Adipocyte (in vitro differentiated cells): ENCODE data around the gene CD44.
A peak's percentile ranks its signal among the peaks of the same experiment; 100 is the strongest.

Experiments
- DNase-seq: peaks from one replicate; pipeline ENCODE4 v3.0.0-alpha.2; 2015; ENCODE audit warnings: low read depth
- H3K27me3 ChIP-seq: replicated peaks from 2 replicates; pipeline ENCODE4 v1.7.0; 2013; ENCODE audit warnings: mild to moderate bottlenecking, low read length, moderate library complexity; ENCODE audit not compliant: control insufficient read depth, insufficient read depth
- H3K36me3 ChIP-seq: 2 replicates; pipeline ENCODE4 v1.7.0; 2013; ENCODE audit warnings: low read length, mild to moderate bottlenecking, moderate library complexity; ENCODE audit not compliant: control insufficient read depth, insufficient read depth, severe bottlenecking
- H3K4me1 ChIP-seq: 2 replicates; pipeline ENCODE4 v1.7.0; 2013; ENCODE audit warnings: mild to moderate bottlenecking, low read length, moderate library complexity; ENCODE audit not compliant: control insufficient read depth, insufficient read depth
- H3K4me3 ChIP-seq: 2 replicates; pipeline ENCODE4 v1.7.0; 2013; ENCODE audit warnings: mild to moderate bottlenecking, low read length, moderate library complexity
- H3K9ac ChIP-seq: 2 replicates; pipeline ENCODE4 v1.7.0; 2013; ENCODE audit warnings: mild to moderate bottlenecking, low read length, moderate library complexity
- H3K9me3 ChIP-seq: 2 replicates; pipeline ENCODE4 v1.7.0; 2013; ENCODE audit warnings: mild to moderate bottlenecking, low read length, moderate library complexity; ENCODE audit not compliant: control insufficient read depth

Gene CD44

GRCh38 chr11:35235498-35235897 lies 96.5 kb downstream of the CD44 start:
- Histone ChIP-seq H3K4me1 (no peaks in the 10 kb centered on the region), H3K9me3 (peaks cover 4% of the 10 kb centered on the region), H3K4me3 (no peak overlapping the region), H3K9ac (no peak overlapping the region), H3K27me3 (no peaks in the 10 kb centered on the region), H3K36me3 (peaks cover 15% of the 10 kb centered on the region)
- DNase-seq: no peak

GRCh38 chr11:35235936-35236666 lies 97.1 kb downstream of the CD44 start:
- Histone ChIP-seq H3K9me3 (peaks cover 4% of the 10 kb centered on the region), H3K4me3 (no peak overlapping the region), H3K9ac (no peak overlapping the region), H3K4me1 (no peaks in the 10 kb centered on the region), H3K36me3 (peaks cover 9% of the 10 kb centered on the region), H3K27me3 (no peaks in the 10 kb centered on the region)
- no peak for DNase-seq

GRCh38 chr11:35236667-35237003 lies 97.7 kb downstream of the CD44 start:
- peaks cover 4% of the 10 kb centered on the region for H3K9me3 ChIP-seq
- H3K9ac ChIP-seq: no peak overlapping the region
- peaks cover 4% of the 10 kb centered on the region for H3K36me3 ChIP-seq
- no peak overlapping the region for H3K4me3 ChIP-seq
- H3K27me3 ChIP-seq: no peaks in the 10 kb centered on the region
- peak; percentile 20 for DNase-seq
- no peaks in the 10 kb centered on the region for H3K4me1 ChIP-seq

GRCh38 chr11:35237351-35237750 lies 98.4 kb downstream of the CD44 start:
- H3K4me1 ChIP-seq: no peaks in the 10 kb centered on the region
- no peak overlapping the region for H3K9ac ChIP-seq
- no peaks in the 10 kb centered on the region for H3K36me3 ChIP-seq

GRCh38 chr11:35237860-35238715 lies 99.1 kb downstream of the CD44 start:
- no peaks in the 10 kb centered on the region for H3K27me3 ChIP-seq
- no peak overlapping the region for H3K4me3 ChIP-seq
- no peaks in the 10 kb centered on the region for H3K4me1 ChIP-seq
- no peak overlapping the region for H3K9ac ChIP-seq
- H3K36me3 ChIP-seq: no peaks in the 10 kb centered on the region
- H3K9me3 ChIP-seq: peaks cover 4% of the 10 kb centered on the region
- peak; percentile 48 for DNase-seq

More at GRCh38 chr11:35237351-35237750, 98.4 kb downstream of the CD44 start:
- no peak for DNase-seq
- H3K27me3 ChIP-seq: no peaks in the 10 kb centered on the region
- H3K9me3 ChIP-seq: peaks cover 4% of the 10 kb centered on the region
- H3K4me3 ChIP-seq: no peak overlapping the region

- Histone ChIP-seq H3K36me3 (no peaks in the 10 kb centered on the region), H3K4me1 (no peaks in the 10 kb centered on the region), H3K4me3 (no peak overlapping the region), H3K9me3 (peaks cover 4% of the 10 kb centered on the region), H3K27me3 (no peaks in the 10 kb centered on the region), H3K9ac (no peak overlapping the region)
- no peak for DNase-seq
These were observed 99.9 kb downstream of the CD44 start for GRCh38 chr11:35238882-35239281.

GRCh38 chr11:35239471-35240075 lies 100.6 kb downstream of the CD44 start:
- no peak overlapping the region for H3K9ac ChIP-seq
- H3K9me3 ChIP-seq: peaks cover 4% of the 10 kb centered on the region
- no peaks in the 10 kb centered on the region for H3K4me1 ChIP-seq
- no peak for DNase-seq
- H3K27me3 ChIP-seq: no peaks in the 10 kb centered on the region
- no peaks in the 10 kb centered on the region for H3K36me3 ChIP-seq
- no peak overlapping the region for H3K4me3 ChIP-seq

- H3K36me3 ChIP-seq: no peaks in the 10 kb centered on the region
- peaks cover 6% of the 10 kb centered on the region for H3K4me1 ChIP-seq
- H3K27me3 ChIP-seq: no peaks in the 10 kb centered on the region
- no peaks in the 10 kb centered on the region for H3K9me3 ChIP-seq
- H3K9ac ChIP-seq: no peak overlapping the region
- no peak for DNase-seq
- no peak overlapping the region for H3K4me3 ChIP-seq
These were observed 102.1 kb downstream of the CD44 start for GRCh38 chr11:35241083-35241482.

- Histone ChIP-seq H3K9ac (no peak overlapping the region), H3K36me3 (no peaks in the 10 kb centered on the region), H3K4me1 (peaks cover 11% of the 10 kb centered on the region), H3K27me3 (no peaks in the 10 kb centered on the region), H3K4me3 (no peak overlapping the region), H3K9me3 (no peaks in the 10 kb centered on the region)
- no peak for DNase-seq
These were observed 102.6 kb downstream of the CD44 start for GRCh38 chr11:35241531-35241930.

- H3K27me3 ChIP-seq: no peaks in the 10 kb centered on the region
- H3K9me3 ChIP-seq: no peaks in the 10 kb centered on the region
- DNase-seq: peak; percentile 13
- H3K4me1 ChIP-seq: peaks cover 20% of the 10 kb centered on the region
- H3K9ac ChIP-seq: no peak overlapping the region
- no peak overlapping the region for H3K4me3 ChIP-seq
- no peaks in the 10 kb centered on the region for H3K36me3 ChIP-seq
These were observed 103.7 kb downstream of the CD44 start for GRCh38 chr11:35242412-35243242.

- no peak overlapping the region for H3K4me3 ChIP-seq
- no peaks in the 10 kb centered on the region for H3K27me3 ChIP-seq
- H3K4me1 ChIP-seq: peaks cover 22% of the 10 kb centered on the region
- no peaks in the 10 kb centered on the region for H3K9me3 ChIP-seq
- H3K36me3 ChIP-seq: no peaks in the 10 kb centered on the region
- H3K9ac ChIP-seq: no peak overlapping the region
- no peak for DNase-seq
These were observed 104.8 kb downstream of the CD44 start for GRCh38 chr11:35243774-35244173.
